Testis (tissue), 3 donors: ENCODE measurements around the gene ENTPD6. TPM values are rescaled to one million over a fixed set of nuclear protein-coding genes. Genes with fewer than 3 reads are reported as not detected.

ENCODE experiments used
- DNase-seq: peaks from one replicate; pipeline ENCODE4 v3.0.0-alpha.2; 2019
- H3K27ac ChIP-seq, 2 donors: fragments of 200-600 bp; sonication (generic); one replicate each; pipeline ENCODE4 v1.5.1; 2019
- H3K27me3 ChIP-seq: fragments of 200-600 bp; sonication (generic); one replicate; pipeline ENCODE4 v1.5.1; 2019
- H3K36me3 ChIP-seq: fragments of 200-600 bp; sonication (generic); one replicate; pipeline ENCODE4 v1.5.1; 2017; ENCODE audit warnings: low read depth; ENCODE audit errors: missing control alignments
- H3K4me1 ChIP-seq: fragments of 200-600 bp; sonication (generic); one replicate; pipeline ENCODE4 v1.5.1; 2019
- H3K4me3 ChIP-seq, 2 donors: fragments of 200-600 bp; sonication (generic); one replicate each; pipeline ENCODE4 v1.5.1; 2017 to 2019
- H3K9me3 ChIP-seq: fragments of 200-600 bp; sonication (generic); one replicate; pipeline ENCODE4 v1.5.1; 2017
- POLR2A ChIP-seq: fragments of 450-650 bp; IDR thresholded peaks from one replicate; pipeline ENCODE4 v1.6.1; 2017; ENCODE audit warnings: antibody characterized with exemption, mild to moderate bottlenecking, moderate library complexity
- WGBS, 2 donors: methylation state at CpG; one replicate each; pipeline ENCODE4 v1.1.5; 2018; 5-methylcytosine and 5-hydroxymethylcytosine counted together
- intact Hi-C: fragments of 100-400 bp; cut with DNase I; formaldehyde crosslinking; loops from one replicate; pipeline ENCODE4 v1.15.1; 2023; ENCODE audit warnings: low total_unique reads
- polyA plus RNA-seq: library from polyadenylated mRNA; stranded (reverse); fragments of 350-450 nt; fragmentation: Illumina TruSeq; extraction: RNeasy Lipid Tissue Mini Kit (QIAGEN cat#74804); gene quantifications from one replicate; pipeline ENCODE4 v1.2.3, GENCODE V29; 2014; ENCODE audit warnings: low read depth, low replicate concordance; ENCODE audit not compliant: insufficient read depth
- total RNA-seq, 2 donors: library from RNA; depleted of rRNA; stranded (reverse); fragments of >200 nt; gene quantifications; one replicate each; pipeline ENCODE4 v1.2.3, GENCODE V29; 2016
- TF ChIP-seq, protein P1 (sequence below), 3 experiments: fragments of 450-650 bp in 2 of 3; fragments of 200-600 bp in 1 of 3; sonication (generic) in 1 of 3; IDR thresholded peaks; one replicate each; pipeline ENCODE4 v1.5.1; 2016 to 2019; ENCODE audit warnings: antibody characterized with exemption in 3 of 3, mild to moderate bottlenecking in 2 of 3, moderate library complexity in 1 of 3

ENTPD6 gene
- total and polyA plus RNA-seq, 3 donors from 2014 or later, result 80.7 to 204 (median 157) TPM

- DNase-seq, result no peak
- peaks cover 45% of the 10 kb centered on the region for H3K4me1 ChIP-seq
- H3K27ac ChIP-seq, result peak overlapping the region; percentile 77 to 87
- H3K9me3 ChIP-seq, result no peaks in the 10 kb centered on the region
- no peaks in the 10 kb centered on the region for H3K36me3 ChIP-seq
- peak overlapping the region; percentile 89 for H3K4me3 ChIP-seq
- intact Hi-C loops, result no loop called here
- TF ChIP-seq, protein P1, sequence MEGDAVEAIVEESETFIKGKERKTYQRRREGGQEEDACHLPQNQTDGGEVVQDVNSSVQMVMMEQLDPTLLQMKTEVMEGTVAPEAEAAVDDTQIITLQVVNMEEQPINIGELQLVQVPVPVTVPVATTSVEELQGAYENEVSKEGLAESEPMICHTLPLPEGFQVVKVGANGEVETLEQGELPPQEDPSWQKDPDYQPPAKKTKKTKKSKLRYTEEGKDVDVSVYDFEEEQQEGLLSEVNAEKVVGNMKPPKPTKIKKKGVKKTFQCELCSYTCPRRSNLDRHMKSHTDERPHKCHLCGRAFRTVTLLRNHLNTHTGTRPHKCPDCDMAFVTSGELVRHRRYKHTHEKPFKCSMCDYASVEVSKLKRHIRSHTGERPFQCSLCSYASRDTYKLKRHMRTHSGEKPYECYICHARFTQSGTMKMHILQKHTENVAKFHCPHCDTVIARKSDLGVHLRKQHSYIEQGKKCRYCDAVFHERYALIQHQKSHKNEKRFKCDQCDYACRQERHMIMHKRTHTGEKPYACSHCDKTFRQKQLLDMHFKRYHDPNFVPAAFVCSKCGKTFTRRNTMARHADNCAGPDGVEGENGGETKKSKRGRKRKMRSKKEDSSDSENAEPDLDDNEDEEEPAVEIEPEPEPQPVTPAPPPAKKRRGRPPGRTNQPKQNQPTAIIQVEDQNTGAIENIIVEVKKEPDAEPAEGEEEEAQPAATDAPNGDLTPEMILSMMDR (IDR thresholded peaks at IDR 0.05), result no peak
- no peak for TF ChIP-seq POLR2A
- WGBS, 2 donors, result 2 to 5% methylated on average over 4 to 6 of the region's 6 CpGs
- no peaks in the 10 kb centered on the region for H3K27me3 ChIP-seq
Observed at GRCh38 chr20:25248786-25249172, 53.3 kb downstream of the ENTPD6 start.

DNA sequence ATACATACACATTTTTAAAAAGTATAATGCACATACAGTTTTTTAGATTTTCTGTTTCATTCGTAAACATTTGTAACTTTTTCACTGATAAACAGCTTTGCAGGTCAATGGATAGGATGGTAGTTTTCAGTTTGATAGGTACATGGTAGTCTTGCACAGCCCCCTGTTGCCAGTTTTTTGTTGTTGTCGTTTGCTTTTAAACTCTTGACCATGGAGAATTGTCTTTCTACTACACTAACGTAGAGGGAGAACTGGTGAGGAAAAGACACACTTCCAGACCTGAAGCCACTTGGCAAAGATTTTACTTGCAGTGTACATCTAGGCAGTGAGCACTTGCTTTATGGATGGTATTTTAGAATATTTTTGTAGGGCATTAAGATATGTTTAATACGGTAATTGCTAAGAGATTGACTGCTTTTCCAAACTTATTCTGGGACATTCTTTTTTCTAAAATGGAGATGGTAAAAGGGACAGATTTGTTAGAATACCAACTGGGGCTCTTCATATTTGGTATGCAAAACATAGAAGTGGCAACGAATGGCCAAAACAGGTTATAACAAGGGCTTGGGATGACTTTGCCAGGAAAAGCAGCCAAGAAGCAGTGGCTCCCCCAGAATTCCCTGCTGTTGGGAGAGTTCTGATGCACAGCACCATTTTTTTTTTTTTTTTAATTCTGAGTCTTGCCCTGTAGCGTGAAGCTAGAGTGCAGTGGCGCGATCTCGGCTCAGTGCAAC lies 53.9 kb downstream of the ENTPD6 start:
- intact Hi-C loops, result no loop called here

DNA sequence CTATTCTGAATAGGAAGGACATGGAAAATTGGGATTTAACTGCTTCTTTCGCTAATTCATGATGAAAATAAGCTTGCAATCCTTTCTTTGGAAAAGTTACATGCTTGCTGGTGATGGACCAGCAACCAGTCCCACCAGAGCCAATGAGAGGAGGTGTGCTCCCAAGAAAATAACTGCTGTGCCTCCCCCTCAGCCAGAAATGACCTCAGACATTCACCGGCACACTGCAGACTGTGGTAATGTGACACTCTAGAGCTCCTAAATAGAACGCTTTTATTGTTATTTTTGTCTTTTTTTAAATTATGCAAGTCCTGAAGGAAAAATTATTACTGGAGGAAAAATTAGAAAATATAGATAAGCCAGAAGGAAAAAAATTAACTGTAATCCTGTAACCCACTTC lies 55.0 kb downstream of the ENTPD6 start:
- no peaks in the 10 kb centered on the region for H3K36me3 ChIP-seq
- no peaks in the 10 kb centered on the region for H3K9me3 ChIP-seq
- intact Hi-C loops, result no loop called here
- no peak overlapping the region for H3K27ac ChIP-seq
- no peak for TF ChIP-seq POLR2A
- TF ChIP-seq, protein P1 (IDR thresholded peaks at IDR 0.05), result no peak
- H3K4me1 ChIP-seq, result peaks cover 52% of the 10 kb centered on the region
- H3K4me3 ChIP-seq, result no peak overlapping the region
- 38 to 53% methylated on average over 3 of the region's 3 CpGs for WGBS, 2 donors
- DNase-seq, result peak; percentile 33
- H3K27me3 ChIP-seq, result no peaks in the 10 kb centered on the region

More for the DNA sequence above, 53.9 kb downstream of the ENTPD6 start:
- H3K4me1 ChIP-seq, result peaks cover 45% of the 10 kb centered on the region
- 31 to 35% methylated on average over 9 of the region's 9 CpGs for WGBS, 2 donors
- H3K9me3 ChIP-seq, result no peaks in the 10 kb centered on the region
- H3K36me3 ChIP-seq, result no peaks in the 10 kb centered on the region
- H3K4me3 ChIP-seq, result peak overlapping the region; percentile 89
- DNase-seq, result peak; percentile 12
- no peaks in the 10 kb centered on the region for H3K27me3 ChIP-seq
- H3K27ac ChIP-seq, result peak overlapping the region; percentile 17 to 77
- TF ChIP-seq POLR2A, result no peak
- TF ChIP-seq, protein P1 (IDR thresholded peaks at IDR 0.05), result no peak

DNA sequence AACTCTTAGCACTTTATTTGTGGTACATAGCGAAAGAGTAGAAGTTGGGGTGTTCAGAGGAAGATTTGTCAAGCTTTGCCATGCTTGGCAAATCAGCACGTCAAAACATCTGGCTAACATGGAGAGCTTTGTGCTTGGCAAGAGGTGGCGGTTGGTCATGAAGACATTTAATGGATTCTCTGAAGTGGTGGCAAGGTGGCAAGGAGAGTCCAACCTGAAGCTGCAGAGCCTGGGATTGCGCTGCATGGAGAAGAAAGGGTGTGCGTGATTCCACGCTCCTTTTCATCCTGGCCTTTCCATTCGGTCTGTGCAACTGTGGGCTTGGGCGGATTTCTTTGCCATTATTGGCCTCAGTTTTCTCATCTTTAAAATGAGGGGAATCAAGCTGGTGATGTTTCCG lies 55.5 kb downstream of the ENTPD6 start:
- TF ChIP-seq POLR2A, result no peak
- TF ChIP-seq, protein P1 (IDR thresholded peaks at IDR 0.05), result no peak

GRCh38 chr20:25251558-25251957 lies 56.0 kb downstream of the ENTPD6 start:
- no peak for TF ChIP-seq POLR2A
- TF ChIP-seq, protein P1 (IDR thresholded peaks at IDR 0.05), result no peak
- WGBS, 2 donors, result 38 to 44% methylated on average over 4 of the region's 4 CpGs
- no peak overlapping the region for H3K27ac ChIP-seq

More for the DNA sequence above, 55.5 kb downstream of the ENTPD6 start:
- Histone ChIP-seq H3K4me1 (peaks cover 53% of the 10 kb centered on the region), H3K36me3 (no peaks in the 10 kb centered on the region), H3K9me3 (no peaks in the 10 kb centered on the region), H3K27me3 (no peaks in the 10 kb centered on the region), H3K4me3 (no peak overlapping the region), H3K27ac (no peak overlapping the region)
- 75 to 85% methylated on average over 9 of the region's 9 CpGs for WGBS, 2 donors
- intact Hi-C loops, result no loop called here
- DNase-seq, result peak; percentile 10

More at GRCh38 chr20:25251558-25251957, 56.0 kb downstream of the ENTPD6 start:
- DNase-seq, result peak; percentile 19
- H3K4me3 ChIP-seq, result no peak overlapping the region
- no peaks in the 10 kb centered on the region for H3K27me3 ChIP-seq
- no peaks in the 10 kb centered on the region for H3K36me3 ChIP-seq
- intact Hi-C loops, result no loop called here
- no peaks in the 10 kb centered on the region for H3K9me3 ChIP-seq
- peaks cover 58% of the 10 kb centered on the region for H3K4me1 ChIP-seq
